Breast epithelium (tissue), 3 donors: Measurements from ENCODE around the gene PROZ.

Experiments
- POLR2A ChIP-seq: fragments of 450-650 bp; IDR thresholded peaks from one replicate; pipeline ENCODE4 v1.6.1; 2016; ENCODE audit warnings: antibody characterized with exemption, mild to moderate bottlenecking, moderate library complexity
- POLR2AphosphoS5 ChIP-seq, 3 donors: sonication (generic); formaldehyde crosslinking; IDR thresholded peaks; one replicate each; pipeline ENCODE4 v1.6.1; 2017; ENCODE audit warnings: antibody characterized with exemption in 3 of 3
- TF ChIP-seq, protein P1 (sequence below), 3 donors: fragments of 450-650 bp; IDR thresholded peaks; one replicate each; pipeline ENCODE4 v1.5.1; 2016 to 2017; ENCODE audit warnings: antibody characterized with exemption in 3 of 3, mild to moderate bottlenecking in 3 of 3, moderate library complexity in 3 of 3

DNA sequence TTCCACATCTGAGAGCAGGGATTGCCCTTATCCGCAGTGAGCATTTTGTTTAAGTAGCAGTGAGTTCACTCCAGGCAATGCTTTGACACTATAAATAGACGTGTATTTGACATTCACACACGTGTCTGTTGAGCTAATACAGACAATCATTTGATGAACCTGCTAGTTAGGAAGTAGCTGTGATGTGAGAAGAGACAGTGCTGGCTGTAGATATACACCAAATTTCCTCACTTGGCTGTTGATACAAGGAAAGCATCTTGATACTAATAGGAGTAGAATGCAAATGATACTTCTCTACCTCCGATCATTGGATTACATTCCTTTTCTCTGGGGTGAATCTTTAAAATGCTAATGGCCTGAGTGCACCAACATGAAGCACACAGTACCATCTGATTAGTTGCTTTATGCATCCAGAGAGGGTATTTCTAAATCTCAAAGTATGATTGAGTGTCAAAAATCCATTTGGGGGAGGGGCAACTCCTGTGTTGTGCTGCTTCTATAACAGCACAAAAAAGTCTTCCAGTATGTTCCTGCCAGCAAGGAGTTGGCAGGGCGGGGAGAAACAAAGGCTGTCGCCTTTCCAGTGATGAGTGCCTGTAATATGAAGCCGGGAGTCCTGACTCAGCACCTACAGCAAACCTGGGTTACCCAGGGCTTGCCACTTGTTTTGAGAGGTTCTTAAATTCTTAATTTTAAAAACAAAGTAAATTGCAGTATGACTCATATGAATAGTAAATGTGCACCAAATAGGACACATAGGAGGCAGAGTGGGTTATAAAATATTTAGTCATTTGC lies 58.0 kb downstream of the PROZ start:
- TF ChIP-seq, protein P1, sequence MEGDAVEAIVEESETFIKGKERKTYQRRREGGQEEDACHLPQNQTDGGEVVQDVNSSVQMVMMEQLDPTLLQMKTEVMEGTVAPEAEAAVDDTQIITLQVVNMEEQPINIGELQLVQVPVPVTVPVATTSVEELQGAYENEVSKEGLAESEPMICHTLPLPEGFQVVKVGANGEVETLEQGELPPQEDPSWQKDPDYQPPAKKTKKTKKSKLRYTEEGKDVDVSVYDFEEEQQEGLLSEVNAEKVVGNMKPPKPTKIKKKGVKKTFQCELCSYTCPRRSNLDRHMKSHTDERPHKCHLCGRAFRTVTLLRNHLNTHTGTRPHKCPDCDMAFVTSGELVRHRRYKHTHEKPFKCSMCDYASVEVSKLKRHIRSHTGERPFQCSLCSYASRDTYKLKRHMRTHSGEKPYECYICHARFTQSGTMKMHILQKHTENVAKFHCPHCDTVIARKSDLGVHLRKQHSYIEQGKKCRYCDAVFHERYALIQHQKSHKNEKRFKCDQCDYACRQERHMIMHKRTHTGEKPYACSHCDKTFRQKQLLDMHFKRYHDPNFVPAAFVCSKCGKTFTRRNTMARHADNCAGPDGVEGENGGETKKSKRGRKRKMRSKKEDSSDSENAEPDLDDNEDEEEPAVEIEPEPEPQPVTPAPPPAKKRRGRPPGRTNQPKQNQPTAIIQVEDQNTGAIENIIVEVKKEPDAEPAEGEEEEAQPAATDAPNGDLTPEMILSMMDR (IDR thresholded peaks at IDR 0.05), result no peak
- TF ChIP-seq POLR2A (no peak), POLR2AphosphoS5 (IDR thresholded peaks at IDR 0.05) (no peak)
